NCI-H1092 treated with DMSO at 0.1 percent for 48 hours (cell line): ENCODE data around the gene TMEM125.

ENCODE experiments used
- DNase-seq: peaks from one replicate; lab custom pipeline; 2025; lab: John Stamatoyannopoulos, UW

The TMEM125 gene

GRCh38 chr1:43312212-43312623 lies 42.4 kb downstream of the TMEM125 start:
- DNase-seq = no peak

- DNase-seq = no peak
Measured at GRCh38 chr1:43312663-43313515, 43.1 kb downstream of the TMEM125 start.

- DNase-seq = no peak
Measured at GRCh38 chr1:43313771-43314170, 44.0 kb downstream of the TMEM125 start.

- DNase-seq = no peak
Measured at GRCh38 chr1:43314233-43314632, 44.5 kb downstream of the TMEM125 start.

- DNase-seq = no peak
Measured at GRCh38 chr1:43315481-43315880, 45.7 kb downstream of the TMEM125 start.

- DNase-seq = no peak
Measured at GRCh38 chr1:43315963-43316737, 46.4 kb downstream of the TMEM125 start.

GRCh38 chr1:43316738-43317520 lies 47.1 kb downstream of the TMEM125 start:
- DNase-seq = no peak

- DNase-seq = no peak
Measured at GRCh38 chr1:43317817-43318471, 48.2 kb downstream of the TMEM125 start.

GRCh38 chr1:43318831-43319230 lies 49.0 kb downstream of the TMEM125 start:
- no peak for DNase-seq

- no peak for DNase-seq
Measured at GRCh38 chr1:43319288-43319687, 49.5 kb downstream of the TMEM125 start.

- no peak for DNase-seq
Measured at GRCh38 chr1:43319766-43320165, 50.0 kb downstream of the TMEM125 start.

GRCh38 chr1:43321331-43321891 lies 51.6 kb downstream of the TMEM125 start:
- no peak for DNase-seq

- no peak for DNase-seq
Measured at GRCh38 chr1:43322506-43322905, 52.7 kb downstream of the TMEM125 start.
